ENCODE data around the gene DYNC2H1.

DYNC2H1 gene

GRCh38 chr11:103167166-103167565, 57.9 kb downstream of the DYNC2H1 start:
- TF ChIP-seq CTCF (IDR thresholded peaks at IDR 0.05; ENCODE audit: low read depth, low read length, missing control alignments): no peak
- DNase-seq (ENCODE audit: extremely low read depth, low read depth): no peak
- H3K4me3 ChIP-seq (replicated peaks; ENCODE audit: low read depth, low read length): no peak overlapping the region

GRCh38 chr11:103170865-103171264, 61.6 kb downstream of the DYNC2H1 start:
- no peak for TF ChIP-seq CTCF (IDR thresholded peaks at IDR 0.05; ENCODE audit: low read depth, low read length, missing control alignments)
- H3K4me3 ChIP-seq (replicated peaks; ENCODE audit: low read depth, low read length): no peak overlapping the region
- no peak for DNase-seq (ENCODE audit: extremely low read depth, low read depth)

- DNase-seq (ENCODE audit: extremely low read depth, low read depth): no peak
- no peak for TF ChIP-seq CTCF (IDR thresholded peaks at IDR 0.05; ENCODE audit: low read depth, low read length, missing control alignments)
- H3K4me3 ChIP-seq (replicated peaks; ENCODE audit: low read depth, low read length): no peak overlapping the region
Observed at GRCh38 chr11:103175461-103176129, 66.4 kb downstream of the DYNC2H1 start.

- no peak overlapping the region for H3K4me3 ChIP-seq (replicated peaks; ENCODE audit: low read depth, low read length)
- no peak for DNase-seq (ENCODE audit: extremely low read depth, low read depth)
- TF ChIP-seq CTCF (IDR thresholded peaks at IDR 0.05; ENCODE audit: low read depth, low read length, missing control alignments): no peak
Observed at GRCh38 chr11:103183981-103184611, 74.9 kb downstream of the DYNC2H1 start.

- no peak for DNase-seq (ENCODE audit: extremely low read depth, low read depth)
- H3K4me3 ChIP-seq (replicated peaks; ENCODE audit: low read depth, low read length): no peak overlapping the region
- TF ChIP-seq CTCF (IDR thresholded peaks at IDR 0.05; ENCODE audit: low read depth, low read length, missing control alignments): peak; percentile 53
Observed at GRCh38 chr11:103202048-103202651, 92.9 kb downstream of the DYNC2H1 start.

- TF ChIP-seq CTCF (IDR thresholded peaks at IDR 0.05; ENCODE audit: low read depth, low read length, missing control alignments): no peak
- no peak overlapping the region for H3K4me3 ChIP-seq (replicated peaks; ENCODE audit: low read depth, low read length)
- no peak for DNase-seq (ENCODE audit: extremely low read depth, low read depth)
Observed at GRCh38 chr11:103210543-103210942, 101.3 kb downstream of the DYNC2H1 start.
